ENCODE measurements around the gene GLIS1. TPM values are rescaled to one million over a fixed set of nuclear protein-coding genes. Genes with fewer than 3 reads are reported as not detected.

Gene GLIS1
- total RNA-seq, 1 experiment from 2014 or later: 0.24 TPM

DNA sequence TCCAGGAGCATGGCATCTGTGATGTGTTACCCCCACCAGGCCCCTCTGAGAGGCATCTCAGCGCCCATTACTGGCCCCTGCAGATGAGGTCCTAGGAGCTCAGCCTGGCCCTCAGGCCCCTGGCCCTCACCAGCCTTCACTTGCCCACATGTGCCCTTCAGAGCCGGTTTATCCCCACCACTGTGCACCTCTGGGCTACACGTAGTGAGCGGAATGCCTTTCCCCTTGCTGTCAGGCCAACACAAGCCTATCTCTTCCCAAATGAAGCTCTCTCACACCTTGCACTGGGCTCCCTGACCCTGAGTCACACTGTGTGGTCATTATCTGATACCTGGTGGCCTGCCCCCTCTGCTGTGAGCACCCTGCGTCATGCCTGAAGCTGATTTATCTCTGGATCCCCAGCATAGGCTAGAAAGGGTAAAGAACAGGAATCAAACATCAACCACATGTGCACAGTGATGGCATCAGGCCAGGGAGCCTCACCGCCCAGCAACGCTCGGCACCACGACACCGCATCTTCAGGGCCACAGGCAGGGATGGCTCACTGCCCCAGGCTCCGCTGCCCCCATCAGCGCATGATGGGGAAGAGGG lies 49.1 kb downstream of the GLIS1 start (continued):
- TF ChIP-seq, protein P1, sequence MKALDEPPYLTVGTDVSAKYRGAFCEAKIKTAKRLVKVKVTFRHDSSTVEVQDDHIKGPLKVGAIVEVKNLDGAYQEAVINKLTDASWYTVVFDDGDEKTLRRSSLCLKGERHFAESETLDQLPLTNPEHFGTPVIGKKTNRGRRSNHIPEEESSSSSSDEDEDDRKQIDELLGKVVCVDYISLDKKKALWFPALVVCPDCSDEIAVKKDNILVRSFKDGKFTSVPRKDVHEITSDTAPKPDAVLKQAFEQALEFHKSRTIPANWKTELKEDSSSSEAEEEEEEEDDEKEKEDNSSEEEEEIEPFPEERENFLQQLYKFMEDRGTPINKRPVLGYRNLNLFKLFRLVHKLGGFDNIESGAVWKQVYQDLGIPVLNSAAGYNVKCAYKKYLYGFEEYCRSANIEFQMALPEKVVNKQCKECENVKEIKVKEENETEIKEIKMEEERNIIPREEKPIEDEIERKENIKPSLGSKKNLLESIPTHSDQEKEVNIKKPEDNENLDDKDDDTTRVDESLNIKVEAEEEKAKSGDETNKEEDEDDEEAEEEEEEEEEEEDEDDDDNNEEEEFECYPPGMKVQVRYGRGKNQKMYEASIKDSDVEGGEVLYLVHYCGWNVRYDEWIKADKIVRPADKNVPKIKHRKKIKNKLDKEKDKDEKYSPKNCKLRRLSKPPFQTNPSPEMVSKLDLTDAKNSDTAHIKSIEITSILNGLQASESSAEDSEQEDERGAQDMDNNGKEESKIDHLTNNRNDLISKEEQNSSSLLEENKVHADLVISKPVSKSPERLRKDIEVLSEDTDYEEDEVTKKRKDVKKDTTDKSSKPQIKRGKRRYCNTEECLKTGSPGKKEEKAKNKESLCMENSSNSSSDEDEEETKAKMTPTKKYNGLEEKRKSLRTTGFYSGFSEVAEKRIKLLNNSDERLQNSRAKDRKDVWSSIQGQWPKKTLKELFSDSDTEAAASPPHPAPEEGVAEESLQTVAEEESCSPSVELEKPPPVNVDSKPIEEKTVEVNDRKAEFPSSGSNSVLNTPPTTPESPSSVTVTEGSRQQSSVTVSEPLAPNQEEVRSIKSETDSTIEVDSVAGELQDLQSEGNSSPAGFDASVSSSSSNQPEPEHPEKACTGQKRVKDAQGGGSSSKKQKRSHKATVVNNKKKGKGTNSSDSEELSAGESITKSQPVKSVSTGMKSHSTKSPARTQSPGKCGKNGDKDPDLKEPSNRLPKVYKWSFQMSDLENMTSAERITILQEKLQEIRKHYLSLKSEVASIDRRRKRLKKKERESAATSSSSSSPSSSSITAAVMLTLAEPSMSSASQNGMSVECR (CRISPR knock-in tag; IDR thresholded peaks at IDR 0.05; ENCODE audit: borderline replicate concordance): no peak
- TF ChIP-seq, protein P2, sequence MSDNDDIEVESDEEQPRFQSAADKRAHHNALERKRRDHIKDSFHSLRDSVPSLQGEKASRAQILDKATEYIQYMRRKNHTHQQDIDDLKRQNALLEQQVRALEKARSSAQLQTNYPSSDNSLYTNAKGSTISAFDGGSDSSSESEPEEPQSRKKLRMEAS (CRISPR knock-in tag; IDR thresholded peaks at IDR 0.05): no peak
- TF ChIP-seq ESRRA (CRISPR knock-in tag; IDR thresholded peaks at IDR 0.05; ENCODE audit: borderline replicate concordance) (no peak), NFYB (CRISPR knock-in tag; conservative IDR thresholded peaks at IDR 0.05; ENCODE audit: low read depth) (no peak), EMX1 (CRISPR knock-in tag; IDR thresholded peaks at IDR 0.05) (no peak), CREB1 (CRISPR knock-in tag; IDR thresholded peaks at IDR 0.05) (no peak), NR2C2 (CRISPR knock-in tag; IDR thresholded peaks at IDR 0.05) (no peak), ELF4 (CRISPR knock-in tag; IDR thresholded peaks at IDR 0.05; ENCODE audit: low read depth) (no peak), ZNF138 (CRISPR knock-in tag; conservative IDR thresholded peaks at IDR 0.05) (no peak), PREB (CRISPR knock-in tag; IDR thresholded peaks at IDR 0.05; ENCODE audit: borderline replicate concordance) (no peak), MYBL2 (CRISPR knock-in tag; IDR thresholded peaks at IDR 0.05) (no peak), ZBTB21 (CRISPR knock-in tag; IDR thresholded peaks at IDR 0.05; ENCODE audit: borderline replicate concordance) (no peak)
- TF ChIP-seq, protein P3, sequence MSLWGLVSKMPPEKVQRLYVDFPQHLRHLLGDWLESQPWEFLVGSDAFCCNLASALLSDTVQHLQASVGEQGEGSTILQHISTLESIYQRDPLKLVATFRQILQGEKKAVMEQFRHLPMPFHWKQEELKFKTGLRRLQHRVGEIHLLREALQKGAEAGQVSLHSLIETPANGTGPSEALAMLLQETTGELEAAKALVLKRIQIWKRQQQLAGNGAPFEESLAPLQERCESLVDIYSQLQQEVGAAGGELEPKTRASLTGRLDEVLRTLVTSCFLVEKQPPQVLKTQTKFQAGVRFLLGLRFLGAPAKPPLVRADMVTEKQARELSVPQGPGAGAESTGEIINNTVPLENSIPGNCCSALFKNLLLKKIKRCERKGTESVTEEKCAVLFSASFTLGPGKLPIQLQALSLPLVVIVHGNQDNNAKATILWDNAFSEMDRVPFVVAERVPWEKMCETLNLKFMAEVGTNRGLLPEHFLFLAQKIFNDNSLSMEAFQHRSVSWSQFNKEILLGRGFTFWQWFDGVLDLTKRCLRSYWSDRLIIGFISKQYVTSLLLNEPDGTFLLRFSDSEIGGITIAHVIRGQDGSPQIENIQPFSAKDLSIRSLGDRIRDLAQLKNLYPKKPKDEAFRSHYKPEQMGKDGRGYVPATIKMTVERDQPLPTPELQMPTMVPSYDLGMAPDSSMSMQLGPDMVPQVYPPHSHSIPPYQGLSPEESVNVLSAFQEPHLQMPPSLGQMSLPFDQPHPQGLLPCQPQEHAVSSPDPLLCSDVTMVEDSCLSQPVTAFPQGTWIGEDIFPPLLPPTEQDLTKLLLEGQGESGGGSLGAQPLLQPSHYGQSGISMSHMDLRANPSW (CRISPR knock-in tag; conservative IDR thresholded peaks at IDR 0.05; ENCODE audit: low read depth): no peak

DNA sequence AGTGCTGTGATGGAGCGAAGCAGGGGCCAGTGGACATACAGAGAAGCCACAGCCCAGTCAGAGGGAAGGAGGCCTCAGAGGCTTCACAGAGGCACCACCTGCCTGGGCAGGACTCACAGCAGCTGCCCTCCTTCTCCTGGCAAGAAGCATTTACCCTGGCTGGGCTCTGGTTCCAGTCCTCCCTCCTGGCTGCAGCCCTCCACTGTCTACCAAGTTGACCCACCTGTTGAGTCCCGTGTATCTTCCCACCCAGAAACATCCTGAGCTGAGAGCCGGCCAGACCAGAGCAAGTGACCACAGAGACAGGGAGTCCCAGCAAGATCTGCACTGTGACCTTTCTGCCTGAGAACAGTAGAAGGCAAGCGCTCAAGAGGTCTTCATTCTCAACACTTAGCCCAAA lies 49.7 kb downstream of the GLIS1 start:
- DNase-seq (ENCODE audit: low spot score) (no peak), ATAC-seq (no peak)
- no peaks in the 10 kb centered on the region for H3K9me3 Mint-ChIP-seq
- no peak overlapping the region for H3K4me3 Mint-ChIP-seq
- peaks cover 34% of the 10 kb centered on the region for H3K4me1 Mint-ChIP-seq
- POLR2A ChIA-PET: no interaction called here
- CTCF ChIA-PET: no interaction called here
- H3K27ac Mint-ChIP-seq: no peak overlapping the region
- peaks cover 16% of the 10 kb centered on the region for H3K27me3 Mint-ChIP-seq (ENCODE audit: low read depth)
- TF ChIP-seq E2F1 (CRISPR knock-in tag; IDR thresholded peaks at IDR 0.05) (no peak), NFYB (CRISPR knock-in tag; conservative IDR thresholded peaks at IDR 0.05; ENCODE audit: low read depth) (no peak), ATF6 (CRISPR knock-in tag; IDR thresholded peaks at IDR 0.05) (no peak), SMAD4 (CRISPR knock-in tag; IDR thresholded peaks at IDR 0.05) (no peak), ZNF232 (CRISPR knock-in tag; IDR thresholded peaks at IDR 0.05) (no peak), PRRX2 (CRISPR knock-in tag; IDR thresholded peaks at IDR 0.05) (no peak), CTCF (IDR thresholded peaks at IDR 0.05) (no peak), GABPB1 (CRISPR knock-in tag; IDR thresholded peaks at IDR 0.05) (no peak), ZNF423 (CRISPR knock-in tag; IDR thresholded peaks at IDR 0.05) (no peak)
- TF ChIP-seq, protein P4, sequence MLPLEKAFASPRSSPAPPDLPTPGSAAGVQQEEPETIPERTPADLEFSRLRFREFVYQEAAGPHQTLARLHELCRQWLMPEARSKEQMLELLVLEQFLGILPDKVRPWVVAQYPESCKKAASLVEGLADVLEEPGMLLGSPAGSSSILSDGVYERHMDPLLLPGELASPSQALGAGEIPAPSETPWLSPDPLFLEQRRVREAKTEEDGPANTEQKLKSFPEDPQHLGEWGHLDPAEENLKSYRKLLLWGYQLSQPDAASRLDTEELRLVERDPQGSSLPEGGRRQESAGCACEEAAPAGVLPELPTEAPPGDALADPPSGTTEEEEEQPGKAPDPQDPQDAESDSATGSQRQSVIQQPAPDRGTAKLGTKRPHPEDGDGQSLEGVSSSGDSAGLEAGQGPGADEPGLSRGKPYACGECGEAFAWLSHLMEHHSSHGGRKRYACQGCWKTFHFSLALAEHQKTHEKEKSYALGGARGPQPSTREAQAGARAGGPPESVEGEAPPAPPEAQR (CRISPR knock-in tag; IDR thresholded peaks at IDR 0.05): no peak
- no peaks in the 10 kb centered on the region for H3K36me3 Mint-ChIP-seq
